GM12878 (cell line): ENCODE data around the gene ZNF682. TPM values are rescaled to one million over a fixed set of nuclear protein-coding genes. Genes with fewer than 3 reads are reported as not detected.

Experiments used
- ATAC-seq: fragments of 200-7000 bp; cut with Tn5 transposase; 3 replicates; pipeline ENCODE4 v1.9.1; 2020; ENCODE audit warnings: mild to moderate bottlenecking, moderate library complexity
- BruUV-seq: library from RNA; stranded (reverse); fragments of 400-500 nt; replicated peaks from 2 replicates; lab custom pipeline; 2021; lab: Mats Ljungman, UMichigan
- CTCF ChIA-PET: fragments of 300-600 bp; sonication (Branson Sonifier 250); formaldehyde crosslinking; extraction: SDS; loops from one replicate; lab custom pipeline; 2021; ENCODE audit warnings: inconsistent platforms; lab: Yijun Ruan, JAX
- POLR2A ChIA-PET: fragments of 350-600 bp; formaldehyde crosslinking; extraction: SDS; loops from one replicate; lab custom pipeline; 2021; ENCODE audit warnings: inconsistent platforms; lab: Charles Lee
- RAD21 ChIA-PET: fragments of 300-600 bp; sonication (Branson Sonifier 250); formaldehyde crosslinking; loops from one replicate; lab custom pipeline; 2023; ENCODE audit warnings: antibody characterized with exemption; ENCODE audit not compliant: unreplicated experiment; lab: Charles Lee
- SMC1A ChIA-PET: fragments of 300-600 bp; sonication (Branson Sonifier 250); formaldehyde crosslinking; loops from one replicate; lab custom pipeline; 2023; ENCODE audit not compliant: unreplicated experiment, uncharacterized antibody; lab: Charles Lee
- DNase-seq: peaks from one replicate; pipeline ENCODE4 v3.0.0-alpha.2; 2011; ENCODE audit warnings: low read depth, low spot score
- FAIRE-seq: peaks from 3 replicates; lab custom pipeline; 2011; peaks lifted over from hg19 to GRCh38; lab: Jason Lieb, UNC
- H2AFZ ChIP-seq: 2 replicates; pipeline ENCODE4 v1.6.0; 2011; ENCODE audit warnings: low read depth, low read length, control low read depth; ENCODE audit not compliant: control insufficient read depth
- H3K27ac ChIP-seq: 2 replicates; pipeline ENCODE4 v1.5.1; 2011; ENCODE audit warnings: control low read depth; ENCODE audit not compliant: control insufficient read depth, insufficient read depth
- H3K27me3 ChIP-seq, 2 experiments: replicated peaks in 1 of 2; 2 replicates each; pipeline versions ENCODE4 v1.6.0 to v1.6.1; 2011; ENCODE audit warnings: low read length in 1 of 2; ENCODE audit not compliant: control insufficient read depth in 2 of 2, insufficient read depth in 2 of 2
- H3K36me3 ChIP-seq, 2 experiments: 2 replicates each; pipeline ENCODE4 v1.5.1; 2011; ENCODE audit warnings: low read length in 1 of 2; ENCODE audit not compliant: control insufficient read depth in 2 of 2, insufficient read depth in 2 of 2
- H3K4me1 ChIP-seq: 2 replicates; pipeline ENCODE4 v1.6.1; 2011; ENCODE audit warnings: mild to moderate bottlenecking, low read length, moderate library complexity, mixed read lengths; ENCODE audit not compliant: control insufficient read depth, insufficient read depth
- H3K4me2 ChIP-seq: 2 replicates; pipeline ENCODE4 v1.6.0; 2011; ENCODE audit warnings: control low read depth; ENCODE audit not compliant: control insufficient read depth, insufficient read depth
- H3K4me3 ChIP-seq: fragments of 200-600 bp; sonication (generic); 2 replicates; pipeline ENCODE4 v1.5.1; 2016
- H3K79me2 ChIP-seq: 2 replicates; pipeline ENCODE4 v1.6.0; 2011; ENCODE audit warnings: low read length; ENCODE audit not compliant: control insufficient read depth, insufficient read depth
- H3K9ac ChIP-seq: 2 replicates; pipeline ENCODE4 v1.8.0; 2011; ENCODE audit warnings: low read length, control low read depth, mixed read lengths; ENCODE audit not compliant: control insufficient read depth, insufficient read depth
- H3K9me3 ChIP-seq: replicated peaks from 3 replicates; pipeline ENCODE4 v1.5.1; 2011; ENCODE audit warnings: mild to moderate bottlenecking, low read length; ENCODE audit not compliant: control insufficient read depth, insufficient read depth
- H4K20me1 ChIP-seq: 2 replicates; pipeline ENCODE4 v1.6.0; 2011; ENCODE audit not compliant: control insufficient read depth, insufficient read depth
- BCLAF1 ChIP-seq: fragments of 450-650 bp; IDR thresholded peaks from 2 replicates; pipeline ENCODE4 v1.6.1; 2017; ENCODE audit warnings: antibody characterized with exemption, mild to moderate bottlenecking, moderate library complexity
- DPF2 ChIP-seq: fragments of 450-650 bp; IDR thresholded peaks from 2 replicates; pipeline ENCODE4 v1.6.1; 2017; ENCODE audit warnings: mild to moderate bottlenecking
- EP300 ChIP-seq, 2 experiments: fragments of 150-350 bp in 1 of 2; IDR thresholded peaks; 2 replicates each; pipeline ENCODE4 v1.6.1; 2011 to 2012; ENCODE audit warnings: low read depth in 2 of 2, low read length in 2 of 2, borderline replicate concordance in 1 of 2, improper control_type of control experiment in 1 of 2, inconsistent platforms in 1 of 2; ENCODE audit not compliant: control insufficient read depth in 1 of 2
- NFYB ChIP-seq: IDR thresholded peaks from 2 replicates; pipeline ENCODE4 v1.6.1; 2011; ENCODE audit warnings: low read depth, mild to moderate bottlenecking, low read length, improper control_type of control experiment, moderate library complexity; ENCODE audit not compliant: insufficient read depth
- PAX5 ChIP-seq: IDR thresholded peaks from 2 replicates; pipeline ENCODE4 v1.6.1; 2011; ENCODE audit warnings: low read depth, low read length, borderline replicate concordance
- PBX3 ChIP-seq: IDR thresholded peaks from 2 replicates; pipeline ENCODE4 v1.6.1; 2011; ENCODE audit warnings: mild to moderate bottlenecking, low read depth, low read length, moderate library complexity; ENCODE audit not compliant: insufficient replicate concordance
- RCOR1 ChIP-seq: conservative IDR thresholded peaks from 2 replicates; pipeline ENCODE4 v1.6.1; 2012; ENCODE audit warnings: low read depth, low read length, improper control_type of control experiment
- SMAD1 ChIP-seq: fragments of 450-650 bp; IDR thresholded peaks from 2 replicates; pipeline ENCODE4 v1.6.1; 2018; ENCODE audit warnings: mild to moderate bottlenecking, low read depth; ENCODE audit not compliant: partially characterized antibody
- WGBS: methylation state at CpG from one replicate; pipeline ENCODE4 v1.1.6; 2016; ENCODE audit warnings: low lambda C conversion rate; ENCODE audit not compliant: insufficient replicate concordance, insufficient coverage; ENCODE audit errors: missing lambda C conversion rate; 5-methylcytosine and 5-hydroxymethylcytosine counted together
- in situ Hi-C: fragments of 300-500 bp; cut with MboI; formaldehyde crosslinking; loops from 9 replicates; pipeline ENCODE4 v1.14.3; 2018; ENCODE audit warnings: mixed read lengths
- intact Hi-C: fragments of 100-400 bp; cut with micrococcal nuclease; formaldehyde crosslinking; loops from one replicate; pipeline ENCODE4 v1.14.2; 2022; ENCODE audit not compliant: unreplicated experiment
- polyA plus RNA-seq, 11 experiments: library from polyadenylated mRNA; depleted of rRNA in 4 of 11; unstranded in 6 of 11; stranded (reverse) in 5 of 11; fragments of >200 nt; fragmentation: Nextera tagmentation in 4 of 11; fragmentation: Illumina TruSeq in 1 of 11; extraction: Ambion mirVana in 4 of 11; extraction: Trizol in 1 of 11; gene quantifications; 1 replicate in 1 of 11; 2 replicates in 10 of 11; pipeline versions ENCODE4 v1.2.1 to v1.2.3, GENCODE V29; 2011 to 2016; ENCODE audit warnings: inconsistent platforms in 2 of 11, missing spikeins in 2 of 11, low read depth in 1 of 11
- total RNA-seq, 4 experiments: library from RNA; depleted of rRNA in 3 of 4; stranded (reverse); fragments of >200 nt in 3 of 4; fragmentation: Illumina TruSeq in 1 of 4; extraction: Trizol in 1 of 4; gene quantifications; 2 replicates each; pipeline versions ENCODE4 v1.2.1 to v1.2.3, GENCODE V29; 2013 to 2021
- TF ChIP-seq, protein P1 (sequence below): fragments of 450-650 bp; IDR thresholded peaks from 2 replicates; pipeline ENCODE4 v1.6.1; 2016; ENCODE audit warnings: mild to moderate bottlenecking

The ZNF682 gene
- total and polyA plus RNA-seq, 10 of the 15 experiments (the other 5 are each of a cell fraction or from before 2014, with no cell fraction given) = 0.06 to 1.6 (median 0.27) TPM; not detected in 3

- no peak overlapping the region for H3K4me2 ChIP-seq
- ChIA-PET SMC1A (no interaction called here), RAD21 (no interaction called here), POLR2A (no interaction called here), CTCF (no interaction called here)
- WGBS = 95% methylated on average over 3 of the region's 3 CpGs
- no peaks in the 10 kb centered on the region for H3K79me2 ChIP-seq
- intact Hi-C loops = no loop called here
- in situ Hi-C loops = no loop called here
- no peak overlapping the region for H3K27ac ChIP-seq
- BruUV-seq = no TSS peak
- no peak overlapping the region for H3K9ac ChIP-seq
- H3K9me3 ChIP-seq = no peaks in the 10 kb centered on the region; the same call in 1 of the 3 replicates
- no peak for ATAC-seq
- TF ChIP-seq EP300 (IDR thresholded peaks at IDR 0.05; ENCODE audit: borderline replicate concordance in 1 of 2, control insufficient read depth in 1 of 2, low read depth in 2 of 2, low read length in 2 of 2) (no peak), DPF2 (no peak), RCOR1 (no peak), BCLAF1 (no peak), PBX3 (no peak), PAX5 (no peak), NFYB (no peak), SMAD1 (no peak)
- TF ChIP-seq, protein P1, sequence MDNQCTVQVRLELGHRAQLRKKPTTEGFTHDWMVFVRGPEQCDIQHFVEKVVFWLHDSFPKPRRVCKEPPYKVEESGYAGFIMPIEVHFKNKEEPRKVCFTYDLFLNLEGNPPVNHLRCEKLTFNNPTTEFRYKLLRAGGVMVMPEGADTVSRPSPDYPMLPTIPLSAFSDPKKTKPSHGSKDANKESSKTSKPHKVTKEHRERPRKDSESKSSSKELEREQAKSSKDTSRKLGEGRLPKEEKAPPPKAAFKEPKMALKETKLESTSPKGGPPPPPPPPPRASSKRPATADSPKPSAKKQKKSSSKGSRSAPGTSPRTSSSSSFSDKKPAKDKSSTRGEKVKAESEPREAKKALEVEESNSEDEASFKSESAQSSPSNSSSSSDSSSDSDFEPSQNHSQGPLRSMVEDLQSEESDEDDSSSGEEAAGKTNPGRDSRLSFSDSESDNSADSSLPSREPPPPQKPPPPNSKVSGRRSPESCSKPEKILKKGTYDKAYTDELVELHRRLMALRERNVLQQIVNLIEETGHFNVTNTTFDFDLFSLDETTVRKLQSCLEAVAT = no peak
- H3K36me3 ChIP-seq = no peaks in the 10 kb centered on the region
- no peaks in the 10 kb centered on the region for H3K27me3 ChIP-seq
- no peak overlapping the region for H2AFZ ChIP-seq
- no peaks in the 10 kb centered on the region for H3K4me1 ChIP-seq
- no peak for DNase-seq
- H3K4me3 ChIP-seq = no peak overlapping the region
- no peaks in the 10 kb centered on the region for H4K20me1 ChIP-seq
- FAIRE-seq = no peak
Observed at GRCh38 chr19:20080656-20081055, 41.4 kb upstream of the ZNF682 start.
